Measurements from ENCODE around the gene TIPIN.
"Not testable (repeated sequence)": the region's sequence is repeated elsewhere in the genome, so short reads cannot be mapped to it uniquely, and the experiment has no call there.

The TIPIN gene

DNA sequence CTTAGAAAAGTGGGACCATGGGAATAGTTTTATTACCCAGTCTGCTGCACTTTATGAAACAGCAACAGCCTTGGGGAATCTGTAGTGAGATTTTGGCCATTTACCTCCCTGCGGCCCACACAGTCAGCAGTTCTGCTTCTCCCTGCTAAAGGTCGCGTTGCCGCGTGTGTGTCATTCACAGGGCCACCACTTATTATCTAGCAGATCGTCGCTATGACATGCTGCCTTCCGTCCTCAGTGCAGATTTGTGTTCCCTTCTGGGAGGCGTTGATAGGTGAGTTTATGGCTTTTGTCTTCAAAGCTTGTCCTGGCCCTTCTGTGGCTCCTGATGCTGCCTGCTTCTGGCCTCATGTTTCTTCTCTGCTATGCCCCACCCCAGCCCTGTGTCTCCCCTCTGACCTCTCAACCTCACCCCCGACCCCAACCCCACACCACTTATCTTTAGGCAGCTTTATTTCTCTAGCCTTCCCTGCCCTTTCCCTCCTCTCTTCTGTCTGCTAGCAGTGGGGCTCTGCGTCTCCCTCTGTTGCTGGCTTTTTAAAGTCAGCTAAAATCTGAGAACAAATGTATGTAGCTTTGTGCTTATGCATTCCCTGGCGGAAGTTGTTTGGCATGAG, 33.1 kb downstream of the TIPIN start:
- no peak overlapping the region for H3K4me3 ChIP-seq (ENCODE audit: low read length)
- TF ChIP-seq, protein P1, sequence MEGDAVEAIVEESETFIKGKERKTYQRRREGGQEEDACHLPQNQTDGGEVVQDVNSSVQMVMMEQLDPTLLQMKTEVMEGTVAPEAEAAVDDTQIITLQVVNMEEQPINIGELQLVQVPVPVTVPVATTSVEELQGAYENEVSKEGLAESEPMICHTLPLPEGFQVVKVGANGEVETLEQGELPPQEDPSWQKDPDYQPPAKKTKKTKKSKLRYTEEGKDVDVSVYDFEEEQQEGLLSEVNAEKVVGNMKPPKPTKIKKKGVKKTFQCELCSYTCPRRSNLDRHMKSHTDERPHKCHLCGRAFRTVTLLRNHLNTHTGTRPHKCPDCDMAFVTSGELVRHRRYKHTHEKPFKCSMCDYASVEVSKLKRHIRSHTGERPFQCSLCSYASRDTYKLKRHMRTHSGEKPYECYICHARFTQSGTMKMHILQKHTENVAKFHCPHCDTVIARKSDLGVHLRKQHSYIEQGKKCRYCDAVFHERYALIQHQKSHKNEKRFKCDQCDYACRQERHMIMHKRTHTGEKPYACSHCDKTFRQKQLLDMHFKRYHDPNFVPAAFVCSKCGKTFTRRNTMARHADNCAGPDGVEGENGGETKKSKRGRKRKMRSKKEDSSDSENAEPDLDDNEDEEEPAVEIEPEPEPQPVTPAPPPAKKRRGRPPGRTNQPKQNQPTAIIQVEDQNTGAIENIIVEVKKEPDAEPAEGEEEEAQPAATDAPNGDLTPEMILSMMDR (IDR thresholded peaks at IDR 0.05; ENCODE audit: insufficient read depth, low read depth, low read length, missing control alignments), result no peak

DNA sequence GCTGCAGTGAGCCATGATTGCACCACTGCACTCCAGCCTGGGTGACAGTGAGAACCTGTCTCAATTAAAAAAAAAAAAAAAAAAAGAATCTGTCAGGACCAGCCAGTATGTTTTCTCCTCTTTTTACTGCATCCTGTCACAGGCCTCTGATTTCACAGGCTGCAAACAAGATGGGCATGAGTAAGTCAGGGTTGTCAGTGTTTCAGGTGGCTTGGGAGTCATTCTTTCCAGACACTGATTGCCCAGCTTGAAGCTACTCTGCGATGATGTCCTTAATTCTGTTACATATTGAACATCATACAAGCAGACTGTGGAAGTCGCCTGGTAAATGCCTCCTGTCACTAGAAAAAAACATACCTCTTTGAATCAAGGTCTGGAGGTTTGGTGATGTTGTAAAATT, 44.3 kb downstream of the TIPIN start:
- TF ChIP-seq, protein P1 (IDR thresholded peaks at IDR 0.05; ENCODE audit: insufficient read depth, low read depth, low read length, missing control alignments), result no peak
- no peak overlapping the region for H3K4me3 ChIP-seq (ENCODE audit: low read length)
- DNase-seq (ENCODE audit: low read depth), result no peak

More for the DNA sequence above, 33.1 kb downstream of the TIPIN start:
- DNase-seq (ENCODE audit: low read depth), result no peak

DNA sequence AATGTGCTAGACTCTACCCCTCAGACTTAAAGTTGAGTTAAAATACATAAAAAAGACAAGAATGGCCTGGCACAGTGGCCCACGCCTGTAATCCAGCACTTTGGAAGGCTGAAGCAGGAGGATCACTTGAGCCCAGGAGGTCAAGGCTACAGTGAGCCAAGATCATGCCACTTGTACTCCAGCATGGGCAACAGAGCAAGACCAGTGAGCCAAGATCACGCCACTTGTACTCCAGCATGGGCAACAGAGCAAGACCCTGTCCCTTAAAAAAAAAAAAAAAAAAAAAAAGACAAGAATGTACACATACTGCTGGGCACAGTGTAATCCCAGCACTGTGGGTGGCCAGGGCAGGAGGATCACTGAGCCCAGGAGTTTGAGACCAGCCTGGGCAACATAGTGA, 45.7 kb downstream of the TIPIN start:
- TF ChIP-seq, protein P1 (IDR thresholded peaks at IDR 0.05; ENCODE audit: insufficient read depth, low read depth, low read length, missing control alignments), result no peak
- no peak for DNase-seq (ENCODE audit: low read depth)
- H3K4me3 ChIP-seq (ENCODE audit: low read length), result no peak overlapping the region

DNA sequence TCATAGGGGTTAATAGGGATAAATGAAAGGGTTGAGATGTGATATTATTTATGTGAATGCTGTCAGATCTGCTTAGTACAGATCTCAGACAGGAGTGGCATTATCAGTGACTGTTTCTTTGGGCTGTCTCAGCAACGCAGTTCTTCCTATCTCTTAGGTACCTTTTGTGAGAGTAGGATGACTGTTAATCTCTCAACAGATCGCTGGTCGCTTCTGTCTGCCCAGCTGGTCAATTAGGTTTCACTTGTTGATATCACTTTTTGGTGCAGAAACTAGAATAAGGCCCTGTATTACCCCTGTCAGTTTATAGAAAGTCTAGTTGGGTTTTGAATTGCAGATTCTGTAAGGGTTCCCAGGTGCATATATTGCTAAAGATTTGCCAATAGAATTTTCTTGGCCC, 46.7 kb downstream of the TIPIN start:
- DNase-seq (ENCODE audit: low read depth), result no peak
- H3K4me3 ChIP-seq (ENCODE audit: low read length), result no peak overlapping the region
- TF ChIP-seq, protein P1 (IDR thresholded peaks at IDR 0.05; ENCODE audit: insufficient read depth, low read depth, low read length, missing control alignments), result no peak

DNA sequence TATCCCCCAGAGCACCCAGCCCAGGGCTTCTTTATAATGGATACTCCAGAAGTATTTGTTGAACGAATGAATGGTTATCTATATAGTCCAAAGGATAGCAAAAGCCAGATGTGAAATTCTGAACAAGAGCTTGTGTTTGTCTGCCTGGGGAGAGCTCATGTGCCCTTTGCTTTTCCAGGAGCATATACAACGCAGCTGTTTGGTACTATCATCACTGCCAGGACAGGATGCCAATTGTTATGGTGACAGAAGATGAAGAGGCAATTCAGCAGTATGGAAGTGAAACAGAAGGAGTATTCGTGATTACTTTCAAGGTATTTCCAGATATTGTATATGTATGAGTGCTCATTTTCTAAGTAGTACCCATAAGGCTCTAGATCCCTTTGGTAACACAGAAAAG, 48.0 kb downstream of the TIPIN start:
- H3K4me3 ChIP-seq (ENCODE audit: low read length), result no peak overlapping the region
- no peak for DNase-seq (ENCODE audit: low read depth)
- TF ChIP-seq, protein P1 (IDR thresholded peaks at IDR 0.05; ENCODE audit: insufficient read depth, low read depth, low read length, missing control alignments), result no peak

DNA sequence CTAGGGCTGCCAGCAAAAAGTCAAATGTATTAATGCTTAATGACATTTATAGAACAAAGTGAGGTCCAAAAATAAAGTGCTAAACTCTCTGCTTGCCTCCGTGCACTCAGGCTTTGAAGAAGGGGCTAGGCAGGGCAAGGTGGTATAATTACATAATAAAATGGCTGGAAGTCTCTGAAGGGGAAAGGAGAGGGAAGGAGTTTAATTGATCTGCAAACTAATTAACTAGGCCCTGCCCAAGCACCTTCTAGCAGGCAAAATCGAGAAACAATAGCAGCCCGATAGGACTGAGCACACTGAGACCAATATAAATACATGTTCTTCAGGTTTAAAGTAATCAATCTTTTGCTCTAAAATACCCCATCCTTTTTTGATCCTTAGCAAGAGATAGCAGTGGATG, 50.1 kb downstream of the TIPIN start:
- H3K4me3 ChIP-seq (ENCODE audit: low read length), result no peak overlapping the region
- TF ChIP-seq, protein P1 (IDR thresholded peaks at IDR 0.05; ENCODE audit: insufficient read depth, low read depth, low read length, missing control alignments), result no peak
- no peak for DNase-seq (ENCODE audit: low read depth)

DNA sequence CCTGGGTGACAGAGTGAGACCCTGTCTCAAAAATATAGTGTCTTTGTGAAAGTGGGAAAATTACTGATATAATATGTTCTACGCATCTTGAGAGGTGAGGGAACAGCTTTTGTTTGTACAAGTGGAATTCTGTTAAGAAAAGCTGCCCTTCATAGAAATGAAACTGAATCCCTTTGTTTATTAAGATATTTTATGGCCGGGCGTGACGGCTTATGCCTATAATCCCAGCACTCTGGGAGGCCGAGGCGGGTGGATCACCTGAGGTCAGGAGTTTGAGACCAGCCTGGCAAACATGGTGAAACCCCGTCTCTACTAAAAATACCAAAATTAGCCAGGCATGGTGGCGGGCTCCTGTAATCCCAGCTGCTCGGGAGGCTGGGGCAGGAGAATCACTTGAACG, 52.1 kb downstream of the TIPIN start:
- not testable (repeated sequence) for DNase-seq (ENCODE audit: low read depth); H3K4me3 ChIP-seq (ENCODE audit: low read length)

All from epithelial cell of esophagus (primary cell).